Type B pancreatic cell (in vitro differentiated cells): Measurements from ENCODE around the gene ELL2. TPM values are rescaled to one million over a fixed set of nuclear protein-coding genes. Genes with fewer than 3 reads are reported as not detected.

Experiments used
- DNase-seq: peaks from one replicate; pipeline ENCODE4 v3.0.0; 2021; ENCODE audit warnings: mixed read lengths; ENCODE audit not compliant: unreplicated experiment; ENCODE audit errors: extremely low spot score
- H3K27ac Mint-ChIP-seq: 2 replicates; pipeline ENCODE4 v1.8.0; 2021; ENCODE audit warnings: mild to moderate bottlenecking, mixed read lengths
- H3K27me3 Mint-ChIP-seq: 2 replicates; pipeline ENCODE4 v1.8.0; 2021; ENCODE audit warnings: mixed read lengths
- H3K36me3 Mint-ChIP-seq: 2 replicates; pipeline ENCODE4 v1.8.0; 2021; ENCODE audit warnings: mixed read lengths
- H3K4me1 Mint-ChIP-seq: one replicate; pipeline ENCODE4 v1.8.0; 2021; ENCODE audit warnings: mixed read lengths; ENCODE audit not compliant: unreplicated experiment
- H3K4me3 Mint-ChIP-seq: 2 replicates; pipeline ENCODE4 v1.8.0; 2021; ENCODE audit warnings: mild to moderate bottlenecking, mixed read lengths
- H3K9me3 Mint-ChIP-seq: 2 replicates; pipeline ENCODE4 v1.8.0; 2021; ENCODE audit warnings: mixed read lengths
- total RNA-seq: library from RNA; stranded (reverse); gene quantifications from 2 replicates; pipeline ENCODE4 v1.2.1, GENCODE V29; 2021; ENCODE audit warnings: low replicate concordance
- TF ChIP-seq, protein P1 (sequence below): fragments of 200-600 bp; sonication (generic); conservative IDR thresholded peaks from 2 replicates; pipeline ENCODE4 v1.5.0; 2021; ENCODE audit warnings: antibody characterized with exemption, mild to moderate bottlenecking

The ELL2 gene
- total RNA-seq, 1 donor from 2014 or later, result 33.9 TPM

DNA sequence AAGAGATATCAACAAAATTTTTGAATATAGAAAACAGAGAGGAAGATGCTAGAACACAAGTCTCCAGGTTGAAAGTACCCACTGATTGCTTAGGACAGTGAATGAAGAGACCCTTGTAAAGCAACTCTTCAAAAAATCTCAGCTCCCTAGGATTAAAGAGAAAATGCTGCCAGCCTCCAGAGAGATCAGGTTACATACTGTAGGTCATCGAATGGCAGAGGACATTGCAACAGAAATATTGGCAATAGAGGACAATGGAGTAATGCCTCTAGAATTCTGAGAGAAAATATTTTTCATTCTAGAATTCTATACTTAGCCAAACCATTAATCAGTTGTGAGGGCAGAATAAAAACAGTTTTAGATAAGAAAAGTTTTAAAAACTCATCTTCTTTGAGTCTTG, 43.1 kb upstream of the ELL2 start:
- no peaks in the 10 kb centered on the region for H3K9me3 Mint-ChIP-seq

DNA sequence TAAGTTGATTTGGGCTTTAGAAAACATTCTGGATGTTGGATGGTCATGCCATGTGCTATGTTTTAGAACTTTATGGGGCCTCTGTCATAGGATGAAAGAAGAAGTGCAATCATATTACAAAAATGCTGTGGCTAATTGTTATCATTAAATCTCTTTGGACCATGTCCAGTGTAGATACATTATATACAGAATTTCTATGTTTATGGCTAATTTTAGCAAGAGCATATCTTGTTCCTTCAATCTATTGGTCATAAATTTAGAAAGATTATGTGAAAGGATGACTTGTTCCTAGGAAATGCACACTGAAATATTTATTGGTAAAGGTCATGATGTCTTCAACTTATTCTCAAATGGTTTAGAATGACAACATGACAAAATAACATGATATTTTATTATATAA, 42.4 kb upstream of the ELL2 start:
- TF ChIP-seq, protein P1, sequence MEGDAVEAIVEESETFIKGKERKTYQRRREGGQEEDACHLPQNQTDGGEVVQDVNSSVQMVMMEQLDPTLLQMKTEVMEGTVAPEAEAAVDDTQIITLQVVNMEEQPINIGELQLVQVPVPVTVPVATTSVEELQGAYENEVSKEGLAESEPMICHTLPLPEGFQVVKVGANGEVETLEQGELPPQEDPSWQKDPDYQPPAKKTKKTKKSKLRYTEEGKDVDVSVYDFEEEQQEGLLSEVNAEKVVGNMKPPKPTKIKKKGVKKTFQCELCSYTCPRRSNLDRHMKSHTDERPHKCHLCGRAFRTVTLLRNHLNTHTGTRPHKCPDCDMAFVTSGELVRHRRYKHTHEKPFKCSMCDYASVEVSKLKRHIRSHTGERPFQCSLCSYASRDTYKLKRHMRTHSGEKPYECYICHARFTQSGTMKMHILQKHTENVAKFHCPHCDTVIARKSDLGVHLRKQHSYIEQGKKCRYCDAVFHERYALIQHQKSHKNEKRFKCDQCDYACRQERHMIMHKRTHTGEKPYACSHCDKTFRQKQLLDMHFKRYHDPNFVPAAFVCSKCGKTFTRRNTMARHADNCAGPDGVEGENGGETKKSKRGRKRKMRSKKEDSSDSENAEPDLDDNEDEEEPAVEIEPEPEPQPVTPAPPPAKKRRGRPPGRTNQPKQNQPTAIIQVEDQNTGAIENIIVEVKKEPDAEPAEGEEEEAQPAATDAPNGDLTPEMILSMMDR, result no peak
- Mint-ChIP-seq H3K4me3 (no peak overlapping the region), H3K4me1 (no peaks in the 10 kb centered on the region), H3K27me3 (no peaks in the 10 kb centered on the region), H3K27ac (no peak overlapping the region), H3K36me3 (no peaks in the 10 kb centered on the region), H3K9me3 (no peaks in the 10 kb centered on the region)
- DNase-seq, result no peak

More for the DNA sequence above, 43.1 kb upstream of the ELL2 start:
- TF ChIP-seq, protein P1, result no peak
- H3K27ac Mint-ChIP-seq, result no peak overlapping the region
- H3K27me3 Mint-ChIP-seq, result no peaks in the 10 kb centered on the region
- H3K36me3 Mint-ChIP-seq, result no peaks in the 10 kb centered on the region
- no peaks in the 10 kb centered on the region for H3K4me1 Mint-ChIP-seq
- H3K4me3 Mint-ChIP-seq, result no peak overlapping the region
- DNase-seq, result no peak

DNA sequence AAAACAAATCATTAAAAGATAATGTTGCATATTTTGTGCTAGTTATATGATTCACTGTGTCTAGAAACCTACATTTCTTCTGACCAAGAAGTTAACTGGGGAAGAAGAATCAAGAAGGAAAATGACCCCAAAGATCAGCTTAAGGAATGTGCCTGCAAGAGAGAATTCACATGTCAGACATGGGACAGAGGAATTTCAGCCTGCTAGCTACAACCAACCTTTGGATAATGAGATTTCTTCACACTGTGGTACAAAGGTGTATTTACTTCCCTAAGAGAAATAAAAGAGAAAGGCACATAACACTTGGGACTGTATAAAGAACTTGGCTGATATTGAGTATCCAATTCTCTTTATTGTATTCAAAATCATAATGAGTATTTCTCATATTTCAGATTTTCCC, 39.6 kb upstream of the ELL2 start:
- no peak overlapping the region for H3K27ac Mint-ChIP-seq
- no peak for DNase-seq
- H3K27me3 Mint-ChIP-seq, result no peaks in the 10 kb centered on the region
- TF ChIP-seq, protein P1, result no peak
- H3K36me3 Mint-ChIP-seq, result no peaks in the 10 kb centered on the region
- H3K4me1 Mint-ChIP-seq, result no peaks in the 10 kb centered on the region
- no peak overlapping the region for H3K4me3 Mint-ChIP-seq
- H3K9me3 Mint-ChIP-seq, result no peaks in the 10 kb centered on the region

DNA sequence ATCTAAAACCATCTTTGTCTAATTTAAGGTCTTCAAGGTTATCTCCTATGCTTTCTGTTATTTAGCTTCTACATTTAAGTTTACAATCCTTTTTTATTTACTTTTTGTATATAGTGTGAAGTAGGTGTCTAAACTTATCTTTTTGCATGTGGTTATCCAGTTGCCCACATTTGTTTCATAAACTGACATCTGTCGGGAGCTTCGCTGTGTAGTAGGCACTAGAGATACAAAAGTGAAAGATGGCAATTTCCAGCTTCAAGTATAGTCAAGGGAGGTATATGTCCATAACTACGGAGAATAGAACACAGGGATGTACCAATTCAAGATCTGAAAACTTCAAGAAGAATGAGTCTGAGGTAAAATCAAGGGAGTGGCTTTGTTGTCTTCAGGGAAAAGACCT, 38.7 kb upstream of the ELL2 start:
- Mint-ChIP-seq H3K9me3 (no peaks in the 10 kb centered on the region), H3K4me1 (no peaks in the 10 kb centered on the region), H3K27me3 (no peaks in the 10 kb centered on the region), H3K4me3 (no peak overlapping the region), H3K27ac (no peak overlapping the region), H3K36me3 (no peaks in the 10 kb centered on the region)
- no peak for DNase-seq
- TF ChIP-seq, protein P1, result no peak

DNA sequence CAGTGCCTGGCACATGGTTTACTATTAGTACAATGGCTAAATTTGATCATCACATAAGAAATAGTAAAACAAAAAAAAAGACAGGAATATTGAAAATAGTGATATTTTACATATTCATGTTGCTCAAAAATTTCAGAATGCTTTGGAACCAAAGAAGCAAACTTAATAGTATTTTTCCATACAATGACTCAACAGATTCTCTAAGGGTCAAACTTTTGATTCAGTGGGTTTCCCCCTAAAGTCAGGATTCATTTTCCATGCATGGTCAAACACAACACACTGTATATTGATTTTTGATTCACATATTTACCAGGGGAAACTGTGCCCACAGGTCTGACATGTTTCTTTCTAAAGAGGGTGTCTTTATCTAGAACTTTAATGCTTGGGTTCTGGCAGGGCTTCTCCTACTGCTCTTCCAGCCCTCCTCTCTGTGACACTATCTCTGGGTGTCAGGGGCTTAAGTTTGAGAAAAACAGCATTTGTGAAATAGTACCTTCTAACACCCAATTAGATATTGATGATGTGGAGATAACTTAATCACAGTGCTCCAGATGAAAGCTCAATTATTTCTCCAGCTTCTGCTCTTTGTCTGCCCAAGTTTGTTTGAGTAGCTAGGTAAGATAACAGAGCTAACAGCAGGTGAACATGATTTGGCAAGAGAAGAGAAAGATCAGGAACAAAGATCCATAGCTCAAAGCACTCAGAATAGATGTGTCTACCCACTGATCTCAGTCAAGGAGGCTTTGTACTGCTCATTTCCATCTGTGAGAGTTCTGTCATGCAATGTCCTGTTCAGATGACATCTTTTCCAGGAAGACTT, 35.5 kb upstream of the ELL2 start:
- no peak overlapping the region for H3K27ac Mint-ChIP-seq

More for the DNA sequence above, 35.5 kb upstream of the ELL2 start:
- TF ChIP-seq, protein P1, result no peak
- no peak overlapping the region for H3K4me3 Mint-ChIP-seq
- DNase-seq, result no peak
- no peaks in the 10 kb centered on the region for H3K27me3 Mint-ChIP-seq
- H3K9me3 Mint-ChIP-seq, result no peaks in the 10 kb centered on the region
- H3K36me3 Mint-ChIP-seq, result no peaks in the 10 kb centered on the region
- no peaks in the 10 kb centered on the region for H3K4me1 Mint-ChIP-seq
